Caco-2 (cell line): ENCODE data around the gene MMP28. TPM values are rescaled to one million over a fixed set of nuclear protein-coding genes. Genes with fewer than 3 reads are reported as not detected.

Source experiments
- BruUV-seq: library from RNA; stranded (reverse); fragments of 400-500 nt; replicated peaks from 2 replicates; lab custom pipeline; 2021; lab: Mats Ljungman, UMichigan
- CTCF ChIA-PET: fragments of 300-600 bp; sonication (Branson Sonifier 250); formaldehyde crosslinking; loops from one replicate; lab custom pipeline; 2022; ENCODE audit warnings: antibody characterized with exemption; lab: Charles Lee
- POLR2A ChIA-PET: fragments of 300-600 bp; sonication (Branson Sonifier 250); formaldehyde crosslinking; loops from one replicate; lab custom pipeline; 2022; ENCODE audit warnings: antibody characterized with exemption; lab: Charles Lee
- DNase-seq, 2 experiments: peaks; one replicate each; pipeline versions ENCODE4 v3.0.0 to v3.0.0-alpha.2; 2020 to 2022
- H3K27me3 ChIP-seq: replicated peaks from 2 replicates; pipeline ENCODE4 v1.6.0; 2011; ENCODE audit warnings: low read length; ENCODE audit not compliant: control insufficient read depth, insufficient read depth
- H3K36me3 ChIP-seq: 2 replicates; pipeline ENCODE4 v1.5.1; 2011; ENCODE audit warnings: low read length; ENCODE audit not compliant: control insufficient read depth, insufficient read depth
- H3K4me1 ChIP-seq: fragments of 250-450 bp; sonication (Bioruptor Pico); 2 replicates; pipeline ENCODE4 v1.5.1; 2020; ENCODE audit warnings: mild to moderate bottlenecking
- H3K4me3 ChIP-seq: 2 replicates; pipeline ENCODE4 v1.5.1; 2011; ENCODE audit warnings: low read depth, mild to moderate bottlenecking, control low read depth, low read length
- H3K9me3 ChIP-seq: fragments of 250-450 bp; sonication (Bioruptor Pico); 2 replicates; pipeline ENCODE4 v1.5.1; 2020; ENCODE audit warnings: mild to moderate bottlenecking, moderate library complexity
- H3K27ac Mint-ChIP-seq: one replicate; pipeline ENCODE4 v1.8.0; 2022; ENCODE audit warnings: mixed read lengths; ENCODE audit not compliant: unreplicated experiment
- H3K27me3 Mint-ChIP-seq: one replicate; pipeline ENCODE4 v1.8.0; 2022; ENCODE audit warnings: mixed read lengths; ENCODE audit not compliant: insufficient read depth, unreplicated experiment
- H3K36me3 Mint-ChIP-seq: one replicate; pipeline ENCODE4 v1.8.0; 2022; ENCODE audit warnings: mild to moderate bottlenecking, mixed read lengths; ENCODE audit not compliant: insufficient read depth, unreplicated experiment
- H3K4me1 Mint-ChIP-seq: one replicate; pipeline ENCODE4 v1.8.0; 2022; ENCODE audit warnings: low read depth, mixed read lengths; ENCODE audit not compliant: unreplicated experiment
- H3K4me3 Mint-ChIP-seq: one replicate; pipeline ENCODE4 v1.8.0; 2022; ENCODE audit warnings: mild to moderate bottlenecking, moderate library complexity, mixed read lengths; ENCODE audit not compliant: unreplicated experiment
- H3K9me3 Mint-ChIP-seq: one replicate; pipeline ENCODE4 v1.8.0; 2022; ENCODE audit warnings: mixed read lengths; ENCODE audit not compliant: unreplicated experiment
- intact Hi-C: fragments of 100-400 bp; cut with micrococcal nuclease; formaldehyde crosslinking; loops from one replicate; pipeline ENCODE4 v1.10.0; 2022; ENCODE audit not compliant: unreplicated experiment
- total RNA-seq: library from RNA; stranded (reverse); gene quantifications from 2 replicates; pipeline ENCODE4 v1.2.3, GENCODE V29; 2022
- TF ChIP-seq, protein P1 (sequence below), 2 experiments: fragments of 200-600 bp in 1 of 2; IDR thresholded peaks; 1 replicate in 1 of 2; 2 replicates in 1 of 2; pipeline versions ENCODE4 v1.5.1 to v1.8.0; 2011 to 2022; ENCODE audit warnings: antibody characterized with exemption in 1 of 2, control low read depth in 1 of 2, inconsistent platforms in 1 of 2, low read depth in 1 of 2, low read length in 1 of 2, mild to moderate bottlenecking in 1 of 2, moderate library complexity in 1 of 2; ENCODE audit not compliant: insufficient read depth in 1 of 2, severe bottlenecking in 1 of 2, unreplicated experiment in 1 of 2

Gene MMP28
- total RNA-seq, 1 experiment from 2014 or later: not detected

GRCh38 chr17:35740216-35740615 lies 55.2 kb downstream of the MMP28 start:
- no peak overlapping the region for H3K4me3 Mint-ChIP-seq
- Histone ChIP-seq H3K9me3 (no peaks in the 10 kb centered on the region), H3K27me3 (no peaks in the 10 kb centered on the region), H3K4me1 (no peaks in the 10 kb centered on the region), H3K36me3 (no peaks in the 10 kb centered on the region), H3K4me3 (no peak overlapping the region)
- ChIA-PET CTCF (no interaction called here), POLR2A (no interaction called here)
- H3K36me3 Mint-ChIP-seq: peaks cover 5% of the 10 kb centered on the region
- TF ChIP-seq, protein P1, sequence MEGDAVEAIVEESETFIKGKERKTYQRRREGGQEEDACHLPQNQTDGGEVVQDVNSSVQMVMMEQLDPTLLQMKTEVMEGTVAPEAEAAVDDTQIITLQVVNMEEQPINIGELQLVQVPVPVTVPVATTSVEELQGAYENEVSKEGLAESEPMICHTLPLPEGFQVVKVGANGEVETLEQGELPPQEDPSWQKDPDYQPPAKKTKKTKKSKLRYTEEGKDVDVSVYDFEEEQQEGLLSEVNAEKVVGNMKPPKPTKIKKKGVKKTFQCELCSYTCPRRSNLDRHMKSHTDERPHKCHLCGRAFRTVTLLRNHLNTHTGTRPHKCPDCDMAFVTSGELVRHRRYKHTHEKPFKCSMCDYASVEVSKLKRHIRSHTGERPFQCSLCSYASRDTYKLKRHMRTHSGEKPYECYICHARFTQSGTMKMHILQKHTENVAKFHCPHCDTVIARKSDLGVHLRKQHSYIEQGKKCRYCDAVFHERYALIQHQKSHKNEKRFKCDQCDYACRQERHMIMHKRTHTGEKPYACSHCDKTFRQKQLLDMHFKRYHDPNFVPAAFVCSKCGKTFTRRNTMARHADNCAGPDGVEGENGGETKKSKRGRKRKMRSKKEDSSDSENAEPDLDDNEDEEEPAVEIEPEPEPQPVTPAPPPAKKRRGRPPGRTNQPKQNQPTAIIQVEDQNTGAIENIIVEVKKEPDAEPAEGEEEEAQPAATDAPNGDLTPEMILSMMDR (IDR thresholded peaks at IDR 0.05; ENCODE audit: insufficient read depth in 1 of 2, low read depth in 1 of 2, low read length in 1 of 2, severe bottlenecking in 1 of 2, unreplicated experiment in 1 of 2): no peak
- BruUV-seq: no TSS peak
- H3K4me1 Mint-ChIP-seq: no peaks in the 10 kb centered on the region
- intact Hi-C loops: no loop called here
- H3K9me3 Mint-ChIP-seq: no peaks in the 10 kb centered on the region
- DNase-seq: no peak
- H3K27me3 Mint-ChIP-seq: peaks cover 8% of the 10 kb centered on the region
- H3K27ac Mint-ChIP-seq: no peak overlapping the region

GRCh38 chr17:35738519-35739133 lies 56.8 kb downstream of the MMP28 start:
- peaks cover 2% of the 10 kb centered on the region for H3K36me3 Mint-ChIP-seq
- Histone ChIP-seq H3K9me3 (no peaks in the 10 kb centered on the region), H3K4me3 (no peak overlapping the region), H3K27me3 (no peaks in the 10 kb centered on the region), H3K4me1 (no peaks in the 10 kb centered on the region), H3K36me3 (no peaks in the 10 kb centered on the region)
- TF ChIP-seq, protein P1 (IDR thresholded peaks at IDR 0.05; ENCODE audit: insufficient read depth in 1 of 2, low read depth in 1 of 2, low read length in 1 of 2, severe bottlenecking in 1 of 2, unreplicated experiment in 1 of 2): no peak
- ChIA-PET CTCF (no interaction called here), POLR2A (no interaction called here)
- H3K9me3 Mint-ChIP-seq: no peaks in the 10 kb centered on the region
- no TSS peak for BruUV-seq
- DNase-seq: no peak
- no peak overlapping the region for H3K27ac Mint-ChIP-seq
- no peaks in the 10 kb centered on the region for H3K4me1 Mint-ChIP-seq
- intact Hi-C loops: no loop called here
- peaks cover 6% of the 10 kb centered on the region for H3K27me3 Mint-ChIP-seq
- no peak overlapping the region for H3K4me3 Mint-ChIP-seq

GRCh38 chr17:35736236-35736635 lies 59.2 kb downstream of the MMP28 start:
- no peaks in the 10 kb centered on the region for H3K36me3 Mint-ChIP-seq
- intact Hi-C loops: no loop called here
- no peak overlapping the region for H3K27ac Mint-ChIP-seq
- CTCF ChIA-PET: no interaction called here
- peaks cover 6% of the 10 kb centered on the region for H3K27me3 Mint-ChIP-seq
- H3K27me3 ChIP-seq: no peaks in the 10 kb centered on the region
- no peak overlapping the region for H3K4me3 ChIP-seq
- H3K9me3 ChIP-seq: no peaks in the 10 kb centered on the region
- H3K9me3 Mint-ChIP-seq: no peaks in the 10 kb centered on the region
- POLR2A ChIA-PET: no interaction called here
- H3K4me1 Mint-ChIP-seq: peaks cover under 1% of the 10 kb centered on the region
- H3K4me1 ChIP-seq: peaks cover 1% of the 10 kb centered on the region
- no peak overlapping the region for H3K4me3 Mint-ChIP-seq
- no peaks in the 10 kb centered on the region for H3K36me3 ChIP-seq
- DNase-seq: no peak
- TF ChIP-seq, protein P1 (IDR thresholded peaks at IDR 0.05; ENCODE audit: insufficient read depth in 1 of 2, low read depth in 1 of 2, low read length in 1 of 2, severe bottlenecking in 1 of 2, unreplicated experiment in 1 of 2): no peak
- BruUV-seq: no TSS peak
